Stimulated activated CD8-positive, alpha-beta memory T cell treated with anti-CD3 and anti-CD28 coated beads, Interleukin-4, amount 100 ng/mL, for 24 hours (primary cell): ENCODE measurements around the gene C7orf57.
A peak's percentile ranks its signal among the peaks of the same experiment; 100 is the strongest.
"Not testable (repeated sequence)": the region's sequence is repeated elsewhere in the genome, so short reads cannot be mapped to it uniquely, and the experiment has no call there.

Experiments
- DNase-seq: peaks from one replicate; pipeline ENCODE4 v3.0.0-alpha.2; 2020; ENCODE audit warnings: low read depth

C7orf57 gene

DNA sequence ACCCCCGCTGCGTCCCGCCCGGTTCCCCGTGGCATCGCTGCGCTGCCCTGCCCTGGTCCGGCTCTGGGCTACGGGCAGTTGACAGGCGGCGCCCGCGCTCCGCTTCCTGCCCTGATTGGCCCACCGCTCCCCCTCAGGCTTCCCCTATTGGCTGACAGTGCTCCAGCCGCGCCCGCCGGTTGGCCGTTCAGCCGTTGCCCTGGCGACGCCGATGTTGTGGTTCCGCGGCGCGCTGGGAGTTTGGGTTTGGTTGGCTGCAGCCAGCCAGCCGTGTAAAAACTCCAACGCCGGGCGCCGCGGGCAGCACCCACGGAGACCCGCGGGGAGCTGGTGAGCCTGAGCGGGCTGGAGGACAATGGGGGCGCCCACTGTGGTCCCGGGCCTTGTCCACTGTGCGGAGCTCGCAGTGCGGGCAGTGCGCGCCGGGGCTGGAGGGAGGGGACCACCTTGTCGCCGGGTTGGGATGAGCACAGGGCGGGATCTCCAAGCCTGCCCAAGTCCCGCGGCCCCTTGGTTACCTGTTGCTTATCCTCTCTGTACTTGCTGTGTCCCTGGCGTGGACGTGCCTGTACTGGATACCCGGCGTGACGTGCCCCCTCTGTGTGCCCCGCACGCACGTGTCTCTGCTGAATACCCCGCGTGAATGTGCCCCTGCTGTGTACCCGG, at the start of gene C7orf57:
Gene C7orf57, plus strand, starts transcription at position 243 of the 666 bp plus-strand sequence. CDS start 766 bp downstream, outside the sequence.
- peak; percentile 83 for DNase-seq

DNA sequence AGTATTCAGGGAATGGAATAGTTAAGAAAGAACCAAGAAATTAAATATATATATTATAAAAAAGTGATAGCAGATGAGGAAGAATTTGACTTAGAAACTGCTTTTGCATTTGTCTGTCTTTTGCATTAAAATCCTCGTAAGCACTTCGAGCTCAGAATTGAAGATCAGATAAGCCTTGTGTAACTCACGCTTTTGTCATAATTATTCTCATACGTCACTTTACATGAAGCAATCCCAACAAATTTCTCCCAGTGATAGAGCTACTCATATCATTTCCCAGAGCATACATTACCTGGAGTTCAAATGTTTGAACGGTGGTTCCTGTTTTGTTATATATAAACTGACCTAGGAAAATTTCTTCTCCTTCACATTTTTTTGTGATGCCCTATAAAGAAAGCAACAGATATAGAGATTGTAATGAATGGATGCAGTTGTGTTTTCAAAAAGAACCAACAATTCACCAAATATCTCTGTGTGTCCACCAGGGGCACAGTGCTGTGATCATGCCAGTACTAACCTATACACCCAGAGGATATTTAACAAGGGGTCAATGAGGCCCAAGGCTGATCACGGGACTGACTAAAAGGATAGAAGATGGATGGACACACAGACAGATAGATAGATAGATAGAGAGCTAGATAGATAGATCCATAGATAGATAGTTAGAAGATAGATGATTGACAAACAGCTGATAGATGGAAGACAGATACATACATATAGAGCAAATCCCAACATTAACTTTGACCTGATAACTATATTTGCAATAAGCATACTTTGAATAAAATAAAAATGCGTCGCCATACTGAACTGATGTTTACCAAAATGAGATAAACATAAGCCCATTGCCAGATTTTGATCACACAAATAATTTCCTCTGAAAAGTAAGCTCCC, 46.6 kb upstream of the C7orf57 start:
- DNase-seq: no peak

DNA sequence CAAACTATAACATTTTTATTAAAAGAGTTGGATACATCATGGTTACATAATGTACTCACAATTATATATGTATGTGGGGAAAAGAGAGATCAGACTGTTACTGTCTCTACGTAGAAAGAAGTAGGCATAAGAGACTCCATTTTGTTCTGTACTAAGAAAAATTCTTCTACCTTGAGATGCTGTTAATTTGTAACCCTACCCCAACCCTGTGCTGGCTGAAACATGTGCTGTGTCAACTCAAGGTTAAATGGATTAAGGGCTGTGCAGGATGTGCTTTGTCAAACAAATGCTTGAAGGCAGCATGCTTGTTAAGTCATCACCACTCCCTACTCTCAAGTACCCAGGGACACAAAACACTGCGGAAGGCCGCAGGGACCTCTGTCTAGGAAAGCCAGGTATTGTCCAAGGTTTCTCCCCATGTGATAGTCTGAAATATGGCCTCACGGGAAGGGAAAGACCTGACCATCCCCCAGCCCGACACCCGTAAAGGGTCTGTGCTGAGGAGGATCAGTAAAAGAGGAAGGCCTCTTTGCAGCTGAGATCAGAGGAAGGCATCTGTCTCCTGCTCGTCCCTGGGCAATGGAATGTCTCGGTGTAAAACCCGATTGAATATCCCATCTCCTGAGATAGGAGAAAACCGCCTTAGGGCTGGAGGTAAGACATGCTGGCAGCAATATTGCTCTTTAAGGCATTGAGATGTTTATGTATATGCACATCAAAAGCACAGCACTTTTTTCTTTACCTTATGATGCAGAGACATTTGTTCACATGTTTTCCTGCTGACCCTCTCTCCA, 45.5 kb upstream of the C7orf57 start:
- not testable (repeated sequence) for DNase-seq

DNA sequence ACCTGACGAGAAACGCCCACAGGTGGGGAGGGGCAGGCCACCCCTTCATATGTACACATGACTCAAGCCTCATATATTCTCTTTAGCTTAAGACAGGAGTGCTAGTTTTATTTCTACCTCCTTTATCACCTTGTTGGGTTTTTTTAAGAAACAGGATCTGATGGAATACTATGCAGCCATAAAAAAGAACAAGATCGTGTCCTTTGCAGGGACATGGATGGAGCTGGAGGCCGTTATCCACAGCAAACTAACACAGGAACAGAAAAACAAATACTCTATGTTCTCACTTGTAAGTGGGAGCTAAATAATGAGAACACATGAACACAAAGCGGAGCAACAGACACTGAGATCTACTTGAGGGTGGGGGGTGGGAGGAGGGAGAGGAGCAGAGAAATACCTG, 44.8 kb upstream of the C7orf57 start:
- DNase-seq: no peak

DNA sequence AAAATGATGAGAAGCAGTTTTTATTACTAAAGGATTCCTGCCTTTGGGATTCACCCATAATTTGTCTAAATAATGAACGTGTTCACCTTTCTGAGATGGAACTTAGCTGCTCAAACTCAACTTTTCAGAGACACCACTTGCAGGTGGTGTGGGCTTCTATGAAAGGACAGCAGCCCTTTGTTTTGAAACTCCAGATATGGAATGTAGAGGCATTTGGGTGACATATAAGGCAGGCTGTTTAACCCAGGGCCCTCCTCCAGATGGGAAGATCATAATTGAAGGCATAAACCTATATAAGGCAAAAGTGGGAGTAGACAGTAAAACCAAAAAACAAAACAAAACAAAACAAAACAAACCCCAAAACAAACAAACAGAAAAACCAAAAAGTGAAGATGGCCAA, 44.1 kb upstream of the C7orf57 start:
- no peak for DNase-seq

DNA sequence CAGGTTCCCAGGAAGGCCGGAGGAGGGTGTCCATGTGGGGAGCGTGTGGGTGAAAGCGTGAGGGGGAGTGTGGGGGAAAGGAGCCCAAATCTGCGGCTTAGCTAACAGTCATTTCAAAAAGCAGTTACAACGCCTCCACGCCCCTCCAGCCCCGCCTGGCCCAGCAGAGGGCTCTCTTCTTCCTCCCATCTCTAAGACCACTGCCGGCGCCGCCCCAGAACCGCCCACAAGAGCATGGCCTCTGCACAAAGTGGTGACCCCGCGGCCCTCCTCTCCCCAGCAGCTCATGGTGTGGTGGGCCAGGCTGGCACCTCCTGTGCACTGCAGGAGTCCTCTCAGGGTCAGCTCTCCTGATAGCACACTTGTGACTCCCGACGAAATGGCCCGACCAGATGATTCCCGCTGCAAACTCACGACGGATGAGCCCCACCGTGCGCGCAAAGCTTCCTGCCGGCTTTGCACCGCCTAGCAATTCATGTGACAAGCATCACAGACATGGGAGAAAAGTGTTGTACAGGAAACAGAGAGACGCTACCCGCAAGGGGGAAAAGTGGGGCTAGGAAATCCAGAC, 43.5 kb upstream of the C7orf57 start:
- DNase-seq: peak; percentile 79

DNA sequence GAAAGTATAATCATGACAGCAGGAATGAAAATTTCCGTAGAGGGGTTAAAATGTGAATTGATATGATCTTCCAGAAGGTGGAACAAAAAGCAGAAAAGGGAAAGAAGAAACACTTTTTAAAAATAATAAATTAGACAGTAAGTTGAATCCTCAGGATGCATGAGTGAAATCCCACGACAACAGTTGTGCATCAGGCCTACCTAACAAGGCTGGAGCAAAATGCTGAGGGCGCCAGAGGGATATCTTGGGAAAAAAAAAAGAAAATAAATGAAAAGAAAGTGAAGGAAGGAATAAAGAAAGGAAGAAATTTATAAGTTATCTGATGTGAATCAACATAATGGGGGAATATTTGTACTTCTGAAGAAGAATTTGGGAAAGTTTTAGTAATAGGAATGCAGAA, 42.9 kb upstream of the C7orf57 start:
- no peak for DNase-seq

DNA sequence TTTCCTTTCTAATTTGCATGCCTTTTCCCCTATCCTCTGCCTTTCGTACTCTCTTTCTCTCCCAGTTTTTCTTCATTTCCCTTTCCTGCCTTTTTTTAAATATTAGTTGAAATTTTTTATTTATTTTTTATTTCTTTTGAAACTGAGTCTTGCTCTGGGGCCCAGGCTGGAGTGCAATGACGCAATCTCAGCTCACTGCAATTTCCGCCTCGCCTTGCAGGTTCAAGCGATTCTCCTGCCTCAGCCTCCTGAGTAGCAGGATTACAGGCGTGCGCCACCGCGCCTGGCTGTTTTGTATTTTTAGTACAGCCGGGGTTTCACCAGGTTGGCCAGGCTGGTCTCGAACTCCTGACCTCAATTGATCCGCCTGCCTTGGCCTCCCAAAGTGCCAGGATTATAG, 35.9 kb upstream of the C7orf57 start:
- no peak for DNase-seq

DNA sequence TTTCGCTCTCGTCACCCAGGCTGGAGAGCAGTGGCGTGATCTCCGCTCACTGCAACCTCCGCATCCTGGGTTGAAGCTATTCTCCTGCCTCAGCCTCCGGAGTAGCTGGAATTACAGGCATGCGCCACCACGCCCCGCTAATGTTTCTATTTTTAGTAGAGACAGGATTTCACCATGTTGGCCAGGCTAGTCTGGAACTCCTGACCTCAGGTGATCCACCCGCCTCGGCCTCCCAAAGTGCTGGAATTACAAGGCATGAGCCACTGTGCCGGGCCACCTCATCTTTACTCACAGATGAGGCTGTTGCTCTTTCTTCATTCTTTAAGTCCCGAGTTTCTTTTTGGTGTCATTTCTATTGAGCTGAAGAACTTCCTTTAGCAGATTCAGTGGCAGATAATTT, 35.2 kb upstream of the C7orf57 start:
- DNase-seq: not testable (repeated sequence)

DNA sequence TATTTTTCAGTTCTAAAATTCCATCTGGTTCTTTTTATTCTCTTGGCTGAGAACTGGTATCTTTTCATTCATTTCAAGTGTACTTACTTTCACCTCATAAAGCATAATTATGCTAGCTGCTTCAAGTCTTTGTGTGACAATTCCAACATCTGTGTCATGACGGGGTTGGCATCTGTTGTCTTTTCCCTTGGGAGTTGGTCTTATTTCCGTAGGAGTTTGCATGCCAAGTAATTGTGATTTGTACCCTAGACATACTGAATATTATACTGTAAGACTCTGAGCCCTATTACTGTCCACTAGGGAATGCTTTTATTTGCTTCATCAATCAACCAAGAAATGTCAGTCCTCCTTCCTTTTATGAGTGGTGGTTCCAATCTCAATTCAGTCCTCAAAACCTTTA, 31.3 kb upstream of the C7orf57 start:
- DNase-seq: no peak

DNA sequence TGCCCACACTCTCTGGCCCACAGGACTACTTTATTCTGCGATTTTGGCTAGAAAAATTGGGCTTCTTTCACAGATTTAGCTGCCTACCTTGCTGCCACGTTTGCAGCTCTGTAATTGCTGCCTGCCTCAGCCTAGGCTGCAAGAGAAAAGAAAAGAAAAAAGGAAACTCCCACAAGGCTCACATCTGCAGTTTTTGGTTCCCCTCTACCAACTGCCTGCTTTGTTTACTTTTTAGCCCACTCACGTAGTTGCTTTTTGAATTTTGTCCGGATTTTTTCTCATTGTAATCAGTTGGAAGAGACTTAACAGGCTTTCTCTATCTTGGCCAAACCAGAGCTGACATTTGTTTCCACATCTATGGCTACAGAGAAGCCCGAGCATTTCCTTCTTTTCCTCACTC, 30.7 kb upstream of the C7orf57 start:
- DNase-seq: no peak

DNA sequence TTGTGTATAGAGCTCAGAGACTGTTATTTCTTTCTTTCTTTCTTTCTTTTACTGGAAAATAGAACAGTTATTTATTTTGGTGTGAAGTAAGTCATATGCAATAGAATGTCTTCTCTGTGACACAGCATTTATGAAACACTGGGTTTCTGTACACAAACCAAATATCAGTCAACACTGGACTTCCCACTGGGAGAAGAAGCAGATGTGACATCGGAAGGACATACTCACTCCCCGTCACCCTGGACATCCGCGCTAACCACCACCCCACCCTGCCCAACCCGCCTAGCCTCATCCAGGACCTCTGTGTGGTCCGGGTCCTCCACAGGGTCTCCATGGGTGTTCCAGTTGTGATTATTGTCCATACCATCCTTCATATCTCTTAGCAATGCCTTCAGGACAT, 28.5 kb upstream of the C7orf57 start:
- DNase-seq: no peak

DNA sequence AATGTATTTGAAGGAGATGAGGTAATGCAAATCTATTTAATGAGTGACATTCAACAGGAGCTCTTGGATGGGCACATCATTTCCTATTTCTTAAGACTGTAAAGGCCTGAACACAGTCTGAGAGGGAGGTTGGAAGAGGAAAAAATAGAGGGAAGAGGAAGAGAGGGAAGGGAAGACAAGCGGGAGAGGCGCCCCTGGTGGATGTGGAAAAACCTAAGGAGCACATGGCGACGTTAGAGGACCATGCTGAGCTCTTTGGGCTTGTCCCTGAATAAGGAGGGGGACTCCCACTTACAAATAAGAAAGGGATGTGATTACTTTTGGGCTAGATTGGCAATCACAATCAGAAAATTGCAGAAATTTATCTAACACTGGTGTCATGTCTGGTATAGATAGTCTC, 26.1 kb upstream of the C7orf57 start:
- DNase-seq: no peak

DNA sequence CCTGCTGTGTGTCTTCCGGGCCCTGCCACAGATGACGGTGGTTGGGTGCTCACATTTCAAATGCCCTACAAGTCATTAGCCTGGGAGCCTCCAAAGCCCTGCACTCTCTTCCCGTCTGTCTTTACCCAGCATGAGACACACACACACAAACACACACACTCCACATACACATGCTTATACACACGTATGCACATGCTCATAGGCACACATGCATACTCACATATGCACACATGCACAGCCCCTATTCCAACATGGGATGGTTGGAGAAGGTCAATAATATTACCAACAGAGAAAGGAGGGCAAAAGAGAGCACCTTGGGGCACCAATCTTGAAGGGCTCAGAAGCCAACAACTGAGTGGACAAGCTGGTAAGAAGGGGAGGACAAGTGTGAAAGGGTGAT, 25.4 kb upstream of the C7orf57 start:
- DNase-seq: no peak

DNA sequence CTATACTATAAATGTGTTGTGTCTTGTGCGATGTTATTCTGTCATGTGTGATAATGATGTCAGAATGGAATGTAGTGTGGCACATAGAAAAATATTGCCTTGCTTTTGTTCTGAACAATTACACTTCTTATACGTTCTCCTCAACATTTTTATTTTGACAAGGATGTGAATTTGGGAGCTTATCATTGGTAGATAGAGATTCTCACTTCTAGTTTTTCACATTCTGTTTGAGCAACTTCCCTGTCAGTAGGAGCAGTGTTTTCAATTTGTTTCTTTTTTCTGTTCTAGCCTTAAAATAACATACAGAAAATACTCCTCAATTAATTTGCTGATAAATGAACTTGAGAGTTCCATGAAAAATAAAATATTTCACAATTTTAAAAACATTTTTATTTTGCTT, 24.0 kb upstream of the C7orf57 start:
- DNase-seq: no peak

DNA sequence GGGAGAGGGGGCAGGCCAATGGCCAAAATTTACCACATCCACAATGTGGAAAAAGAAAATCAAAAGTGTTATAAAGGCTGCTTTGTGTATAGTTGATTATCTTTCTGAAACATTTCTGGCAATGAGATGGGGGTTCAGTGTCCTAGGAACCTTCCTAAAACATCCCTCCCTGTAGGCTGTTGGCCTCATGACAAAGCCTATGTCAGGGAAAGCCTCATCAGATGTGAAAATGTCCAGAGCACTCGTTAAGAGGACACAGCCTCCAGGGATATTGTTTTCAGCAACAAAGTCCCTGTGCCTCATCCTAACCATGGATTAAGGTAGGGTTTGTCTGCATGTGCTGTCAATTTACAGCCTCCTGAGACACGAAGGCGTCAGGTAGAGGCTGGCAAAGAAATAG, 23.4 kb upstream of the C7orf57 start:
- DNase-seq: no peak

DNA sequence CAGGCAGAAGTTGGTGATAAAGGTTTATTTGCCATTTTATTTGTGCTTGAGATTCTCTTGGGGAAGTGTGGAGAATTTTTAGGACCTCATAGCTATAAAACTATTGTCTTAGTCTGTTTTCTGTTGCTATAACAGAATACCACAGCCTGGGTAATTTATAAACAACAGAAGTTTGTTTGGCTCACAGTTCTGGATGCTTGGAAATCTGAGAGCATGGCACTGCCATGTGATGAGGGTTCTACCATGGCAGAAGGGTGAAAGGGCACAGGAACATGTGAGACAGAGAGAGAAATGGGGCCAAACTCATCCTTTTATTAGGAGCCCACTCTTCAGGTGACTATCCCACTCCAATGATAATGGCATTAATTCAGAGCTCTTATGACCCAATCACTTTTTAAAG, 18.7 kb upstream of the C7orf57 start:
- DNase-seq: no peak

DNA sequence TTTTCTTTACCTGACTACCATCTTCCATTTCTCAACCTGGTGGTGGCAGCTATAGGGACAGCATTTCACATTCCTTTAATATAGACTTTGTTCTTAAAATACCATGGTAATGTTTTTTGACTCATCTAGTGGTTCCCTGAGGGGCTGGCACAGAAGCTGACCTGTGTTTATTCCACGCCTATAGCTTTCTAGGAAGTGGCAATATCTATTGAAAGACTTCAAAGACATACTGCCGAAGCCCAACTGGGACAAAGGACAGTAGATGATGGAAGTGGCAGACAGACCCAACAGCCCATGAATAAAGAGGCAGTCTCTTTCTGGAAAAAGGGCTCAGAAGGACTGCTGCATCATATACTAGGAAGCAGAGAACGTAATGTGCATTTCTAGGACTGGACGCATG, 17.7 kb upstream of the C7orf57 start:
- no peak for DNase-seq

DNA sequence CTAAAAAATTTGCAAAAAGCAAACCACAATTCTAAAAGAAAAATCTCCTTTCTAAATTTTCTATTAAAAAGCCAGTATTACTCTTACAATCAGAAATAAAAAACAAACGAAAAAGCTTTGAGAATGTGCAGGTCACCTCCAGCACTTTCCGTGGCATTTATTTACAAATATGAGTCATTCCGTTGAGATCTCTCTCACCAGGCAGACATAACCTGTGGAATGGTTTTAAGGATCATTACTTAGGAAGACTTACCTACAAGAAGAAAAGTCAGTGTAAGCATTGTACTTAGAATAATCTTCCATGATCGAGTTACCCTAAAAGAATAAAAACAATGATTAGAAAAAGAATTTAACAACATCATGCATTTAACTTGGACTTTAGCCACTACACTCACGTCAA, 9.7 kb upstream of the C7orf57 start:
- DNase-seq: no peak

DNA sequence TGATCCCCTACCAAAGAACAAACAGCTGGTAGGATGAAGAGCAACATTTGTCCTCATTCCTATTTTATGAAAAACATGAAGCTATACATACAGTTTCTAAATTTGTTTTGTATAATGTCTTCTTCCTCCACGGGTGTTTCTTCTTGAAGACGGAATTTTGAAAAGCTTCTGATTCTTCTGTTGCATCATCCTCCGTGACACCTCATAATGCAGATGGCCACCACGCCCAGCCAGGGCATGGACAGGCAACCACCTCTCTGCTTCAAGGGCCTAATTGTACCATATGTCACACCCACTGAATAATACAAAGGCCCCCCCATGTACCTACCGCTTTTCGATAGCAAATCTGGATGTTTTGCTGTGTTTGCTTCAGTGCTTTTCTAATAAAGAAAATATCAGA, 6.4 kb upstream of the C7orf57 start, which contains the start of gene SUN3:
Gene SUN3, minus strand, starts transcription at position 170 of the 400 bp plus-strand sequence. Its CDS starts 169 bp downstream, at position 1.
- no peak for DNase-seq

DNA sequence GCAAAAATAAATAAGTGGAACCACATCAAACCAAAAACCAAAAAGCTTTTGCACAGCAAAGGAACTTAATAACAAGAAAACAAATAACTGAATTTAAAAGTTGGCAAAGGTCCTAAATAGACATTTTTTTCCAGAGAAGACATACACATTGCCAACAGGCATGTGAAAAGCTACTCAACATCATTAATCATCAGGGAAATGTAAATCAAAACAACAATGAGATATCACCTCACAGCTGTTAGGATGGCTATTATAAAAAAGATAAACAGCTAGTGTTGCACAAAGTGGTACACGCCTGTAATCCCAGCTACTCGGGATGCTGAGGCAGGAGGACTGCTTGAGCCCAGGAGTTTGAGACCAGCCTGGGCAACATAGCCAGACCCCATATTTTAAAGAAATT, 4.2 kb upstream of the C7orf57 start:
- DNase-seq: no peak

DNA sequence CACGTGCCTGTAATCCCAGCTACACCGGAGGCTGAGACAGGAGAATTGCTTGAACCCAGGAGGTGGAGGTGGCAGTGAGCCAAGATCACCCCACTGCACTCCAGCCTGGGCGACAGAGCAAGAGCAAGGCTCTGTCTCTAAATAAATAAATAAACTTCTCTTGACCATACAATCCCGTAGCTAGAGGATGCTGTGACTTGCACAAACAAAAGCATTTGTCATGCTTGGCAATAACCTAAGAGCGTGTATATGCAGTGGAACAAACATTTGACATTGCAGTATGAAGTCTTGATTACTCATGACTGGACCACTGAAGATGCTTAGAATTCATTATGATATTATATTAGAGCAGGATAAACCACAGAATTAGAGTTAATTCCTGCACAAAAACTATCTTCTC, 1.4 kb upstream of the C7orf57 start:
- no peak for DNase-seq
